ENCODE data around the gene CSTF1. TPM values are rescaled to one million over a fixed set of nuclear protein-coding genes. Genes with fewer than 3 reads are reported as not detected.
"Not testable (repeated sequence)": the region's sequence is repeated elsewhere in the genome, so short reads cannot be mapped to it uniquely, and the experiment has no call there.

The CSTF1 gene
- total RNA-seq, 1 donor from 2014 or later = 24.4 TPM

GRCh38 chr20:56409956-56410355 is 17.5 kb downstream of the CSTF1 start:
- ATAC-seq = no peak
- Histone ChIP-seq H3K36me3 (peaks cover 35% of the 10 kb centered on the region), H3K4me1 (peaks cover 30% of the 10 kb centered on the region), H3K27ac (peak overlapping the region; percentile 44), H3K27me3 (ENCODE audit: low read depth) (no peaks in the 10 kb centered on the region), H3K4me3 (no peak overlapping the region), H3K9me3 (no peaks in the 10 kb centered on the region)
- TF ChIP-seq CTCF (IDR thresholded peaks at IDR 0.05) = no peak
- DNase-seq = no peak
- intact Hi-C loops (cut with DNase I) = no loop called here

- DNase-seq; intact Hi-C loops (cut with DNase I); H3K27me3 ChIP-seq (ENCODE audit: low read depth); ATAC-seq; H3K9me3 ChIP-seq: not testable (repeated sequence)
- Histone ChIP-seq H3K36me3 (peaks cover 22% of the 10 kb centered on the region), H3K4me1 (peaks cover 30% of the 10 kb centered on the region), H3K4me3 (peak overlapping the region; percentile 51), H3K27ac (peak overlapping the region; percentile 85)
These were observed 18.8 kb downstream of the CSTF1 start for GRCh38 chr20:56411287-56411686.

- no peak for TF ChIP-seq CTCF (IDR thresholded peaks at IDR 0.05)
- peaks cover 16% of the 10 kb centered on the region for H3K36me3 ChIP-seq
- DNase-seq (no peak), ATAC-seq (peak; percentile 83 to 89)
- peak within 1 kb of the TSS; percentile 85 for H3K27ac ChIP-seq
- intact Hi-C loops (cut with DNase I) = no loop called here
- peaks cover 31% of the 10 kb centered on the region for H3K4me1 ChIP-seq
- H3K9me3 ChIP-seq = no peaks in the 10 kb centered on the region
- no peaks in the 10 kb centered on the region for H3K27me3 ChIP-seq (ENCODE audit: low read depth)
- H3K4me3 ChIP-seq = peak within 1 kb of the TSS; percentile 51
These were observed 19.5 kb downstream of the CSTF1 start, which contains the start of gene CASS4 for GRCh38 chr20:56411759-56412472. Gene CASS4 (plus strand): TSS chr20:56412260. CDS start chr20:56412459, 199 bp downstream.

- H3K27ac ChIP-seq = peak overlapping the region; percentile 85
- DNase-seq (no peak), ATAC-seq (no peak)
- H3K27me3 ChIP-seq (ENCODE audit: low read depth) = no peaks in the 10 kb centered on the region
- peak overlapping the region; percentile 51 for H3K4me3 ChIP-seq
- intact Hi-C loops (cut with DNase I) = no loop called here
- H3K36me3 ChIP-seq = peaks cover 11% of the 10 kb centered on the region
- no peak for TF ChIP-seq CTCF (IDR thresholded peaks at IDR 0.05)
- peaks cover 36% of the 10 kb centered on the region for H3K4me1 ChIP-seq
- H3K9me3 ChIP-seq = no peaks in the 10 kb centered on the region
These were observed 20.0 kb downstream of the CSTF1 start for GRCh38 chr20:56412473-56412790.

GRCh38 chr20:56412949-56413348 is 20.5 kb downstream of the CSTF1 start:
- Histone ChIP-seq H3K4me3 (peak overlapping the region; percentile 51), H3K27me3 (ENCODE audit: low read depth) (no peaks in the 10 kb centered on the region), H3K27ac (peak overlapping the region; percentile 85)

More at GRCh38 chr20:56412949-56413348, 20.5 kb downstream of the CSTF1 start:
- no peak for TF ChIP-seq CTCF (IDR thresholded peaks at IDR 0.05)
- Histone ChIP-seq H3K36me3 (peaks cover 5% of the 10 kb centered on the region), H3K4me1 (peaks cover 41% of the 10 kb centered on the region), H3K9me3 (no peaks in the 10 kb centered on the region)
- ATAC-seq (no peak), DNase-seq (no peak)
- intact Hi-C loops (cut with DNase I) = no loop called here
